Neuron (in vitro differentiated cells): ENCODE measurements around the gene MST1R.
"Not testable (repeated sequence)": the region's sequence is repeated elsewhere in the genome, so short reads cannot be mapped to it uniquely, and the experiment has no call there.

ENCODE experiments used
- H2AFZ ChIP-seq: one replicate; pipeline ENCODE4 v1.6.1; 2013; ENCODE audit warnings: low read depth, mild to moderate bottlenecking, inconsistent platforms, low read length, moderate library complexity
- H3K27me3 ChIP-seq: one replicate; pipeline ENCODE4 v1.6.1; 2013; ENCODE audit warnings: low read length; ENCODE audit not compliant: insufficient read depth
- H3K36me3 ChIP-seq: one replicate; pipeline ENCODE4 v1.6.1; 2013; ENCODE audit warnings: low read length; ENCODE audit not compliant: insufficient read depth
- H3K4me1 ChIP-seq: one replicate; pipeline ENCODE4 v1.6.1; 2013; ENCODE audit warnings: low read length; ENCODE audit not compliant: insufficient read depth
- H3K4me3 ChIP-seq: 2 replicates; pipeline ENCODE4 v1.5.1; 2013; ENCODE audit warnings: mild to moderate bottlenecking, low read length, moderate library complexity
- H3K9me3 ChIP-seq: one replicate; pipeline ENCODE4 v1.6.1; 2013; ENCODE audit warnings: low read length

The MST1R gene

GRCh38 chr3:49903451-49904424 lies at the start of gene MST1R:
MST1R (minus strand) TSS chr3:49903873; CDS start chr3:49903609, 264 bp downstream.
- Histone ChIP-seq H3K4me1 (no peaks in the 10 kb centered on the region), H3K27me3 (no peaks in the 10 kb centered on the region), H3K36me3 (no peaks in the 10 kb centered on the region), H3K9me3 (no peaks in the 10 kb centered on the region), H3K4me3 (no peak within 1 kb of the TSS), H2AFZ (no peak within 1 kb of the TSS)

- H3K9me3 ChIP-seq, result no peaks in the 10 kb centered on the region
- H3K4me3 ChIP-seq, result no peak overlapping the region
- no peaks in the 10 kb centered on the region for H3K27me3 ChIP-seq
- H3K4me1 ChIP-seq, result no peaks in the 10 kb centered on the region
- no peak overlapping the region for H2AFZ ChIP-seq
- H3K36me3 ChIP-seq, result no peaks in the 10 kb centered on the region
These were observed 49.3 kb upstream of the MST1R start for GRCh38 chr3:49952924-49953323.

- peaks cover 11% of the 10 kb centered on the region for H3K36me3 ChIP-seq
- peaks cover 5% of the 10 kb centered on the region for H3K4me1 ChIP-seq
- no peak overlapping the region for H2AFZ ChIP-seq
- no peaks in the 10 kb centered on the region for H3K27me3 ChIP-seq
- H3K9me3 ChIP-seq, result no peaks in the 10 kb centered on the region
- no peak overlapping the region for H3K4me3 ChIP-seq
These were observed 39.0 kb upstream of the MST1R start for GRCh38 chr3:49942651-49943050.

DNA sequence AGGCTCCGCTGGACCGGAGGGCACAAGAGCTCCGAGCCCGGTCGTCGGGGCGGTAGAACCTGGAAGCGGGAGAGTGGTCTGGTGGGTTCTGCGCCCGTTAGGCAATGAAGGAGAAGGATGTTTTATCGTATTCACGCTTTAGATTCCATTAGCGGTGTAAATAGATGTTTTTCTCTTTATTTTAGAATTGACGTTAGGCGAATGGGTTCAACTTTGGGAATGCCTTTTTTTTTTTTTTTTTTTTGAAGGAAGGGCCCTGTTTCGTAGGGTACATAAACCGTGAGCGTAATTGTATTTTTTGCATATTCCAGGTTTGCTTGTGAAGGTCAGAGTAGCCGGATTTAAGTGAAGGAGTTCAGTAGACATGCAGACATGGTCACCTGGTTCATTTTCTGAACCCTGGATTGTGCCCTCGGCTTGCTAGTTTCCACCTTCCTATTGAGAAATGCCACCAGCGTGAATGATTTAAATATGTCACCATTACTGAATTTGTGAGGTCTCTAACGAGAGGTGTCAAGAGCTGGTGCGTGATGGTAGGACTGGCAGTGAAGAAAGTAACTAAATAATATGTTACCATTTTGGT lies 37.1 kb upstream of the MST1R start:
- Histone ChIP-seq H2AFZ (peak overlapping the region; percentile 31), H3K9me3 (no peaks in the 10 kb centered on the region), H3K4me1 (peaks cover 5% of the 10 kb centered on the region), H3K4me3 (peak overlapping the region; percentile 98), H3K36me3 (peaks cover 11% of the 10 kb centered on the region), H3K27me3 (no peaks in the 10 kb centered on the region)

GRCh38 chr3:49939858-49940666 lies 36.4 kb upstream of the MST1R start, which contains the start of gene RBM6:
RBM6 (plus strand) TSS chr3:49940150; CDS start chr3:49962642, 22,492 bp downstream.
- peaks cover 11% of the 10 kb centered on the region for H3K36me3 ChIP-seq
- peak within 1 kb of the TSS; percentile 98 for H3K4me3 ChIP-seq
- H3K27me3 ChIP-seq, result no peaks in the 10 kb centered on the region
- no peaks in the 10 kb centered on the region for H3K9me3 ChIP-seq
- peaks cover 5% of the 10 kb centered on the region for H3K4me1 ChIP-seq
- H2AFZ ChIP-seq, result peak within 1 kb of the TSS; percentile 41

GRCh38 chr3:49937090-49937489 lies 33.4 kb upstream of the MST1R start:
- Histone ChIP-seq H3K4me3 (no peak overlapping the region), H2AFZ (no peak overlapping the region), H3K27me3 (peaks cover 2% of the 10 kb centered on the region), H3K36me3 (no peaks in the 10 kb centered on the region), H3K9me3 (no peaks in the 10 kb centered on the region), H3K4me1 (peaks cover 5% of the 10 kb centered on the region)

DNA sequence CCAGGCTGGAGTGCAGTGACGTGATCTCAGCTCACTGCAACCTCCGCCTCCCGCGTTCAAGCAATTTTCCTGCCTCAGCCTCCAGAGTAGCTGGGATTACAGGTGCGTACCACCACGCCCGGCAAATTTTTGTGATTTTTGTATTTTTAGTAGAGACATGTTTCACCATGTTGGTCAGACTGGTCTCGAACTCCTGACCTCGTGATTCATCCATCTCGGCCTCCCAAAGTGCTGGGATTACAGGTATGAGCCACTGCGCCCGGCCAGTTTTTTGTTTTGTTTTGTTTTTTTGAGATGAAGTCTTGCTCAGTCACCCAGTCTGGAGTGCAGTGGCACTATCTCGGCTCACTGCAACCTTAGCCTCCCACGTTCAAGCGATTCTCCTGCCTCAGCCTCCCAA lies 28.6 kb upstream of the MST1R start:
- not testable (repeated sequence) for H3K9me3 ChIP-seq, H2AFZ ChIP-seq, H3K4me1 ChIP-seq, H3K4me3 ChIP-seq, H3K27me3 ChIP-seq, H3K36me3 ChIP-seq

- no peak overlapping the region for H3K4me3 ChIP-seq
- no peaks in the 10 kb centered on the region for H3K9me3 ChIP-seq
- H2AFZ ChIP-seq, result no peak overlapping the region
- no peaks in the 10 kb centered on the region for H3K36me3 ChIP-seq
- peaks cover 2% of the 10 kb centered on the region for H3K27me3 ChIP-seq
- H3K4me1 ChIP-seq, result peaks cover 6% of the 10 kb centered on the region
These were observed 27.2 kb upstream of the MST1R start for GRCh38 chr3:49930922-49931321.

DNA sequence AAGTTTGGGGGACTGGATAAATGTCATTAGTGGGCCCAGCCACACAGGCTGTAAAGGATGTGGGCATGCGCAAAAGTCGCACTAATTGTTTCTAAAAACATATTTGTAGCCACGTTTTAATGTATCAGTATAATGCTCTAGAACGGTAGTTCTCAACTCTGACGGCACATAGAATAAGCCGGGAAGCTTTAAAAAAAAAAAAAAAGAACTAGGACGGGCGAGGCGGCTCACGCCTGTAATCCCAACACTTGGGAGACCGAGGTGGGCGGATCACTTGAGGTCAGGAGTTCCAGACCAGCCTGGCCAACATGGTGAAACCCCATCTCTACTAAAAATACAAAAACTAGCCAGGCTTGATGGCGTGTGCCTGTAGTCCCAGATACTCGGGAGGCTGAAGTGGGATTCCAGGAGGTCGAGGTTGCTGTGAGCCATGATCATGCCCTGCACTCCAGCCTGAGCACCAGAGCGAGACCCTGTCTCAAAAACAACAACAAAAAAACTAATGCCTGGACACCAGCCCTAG lies 26.6 kb upstream of the MST1R start:
- Histone ChIP-seq H2AFZ (peak overlapping the region; percentile 75), H3K9me3 (no peaks in the 10 kb centered on the region), H3K36me3 (no peaks in the 10 kb centered on the region), H3K27me3 (peaks cover 2% of the 10 kb centered on the region), H3K4me3 (peak overlapping the region; percentile 68), H3K4me1 (peaks cover 6% of the 10 kb centered on the region)

DNA sequence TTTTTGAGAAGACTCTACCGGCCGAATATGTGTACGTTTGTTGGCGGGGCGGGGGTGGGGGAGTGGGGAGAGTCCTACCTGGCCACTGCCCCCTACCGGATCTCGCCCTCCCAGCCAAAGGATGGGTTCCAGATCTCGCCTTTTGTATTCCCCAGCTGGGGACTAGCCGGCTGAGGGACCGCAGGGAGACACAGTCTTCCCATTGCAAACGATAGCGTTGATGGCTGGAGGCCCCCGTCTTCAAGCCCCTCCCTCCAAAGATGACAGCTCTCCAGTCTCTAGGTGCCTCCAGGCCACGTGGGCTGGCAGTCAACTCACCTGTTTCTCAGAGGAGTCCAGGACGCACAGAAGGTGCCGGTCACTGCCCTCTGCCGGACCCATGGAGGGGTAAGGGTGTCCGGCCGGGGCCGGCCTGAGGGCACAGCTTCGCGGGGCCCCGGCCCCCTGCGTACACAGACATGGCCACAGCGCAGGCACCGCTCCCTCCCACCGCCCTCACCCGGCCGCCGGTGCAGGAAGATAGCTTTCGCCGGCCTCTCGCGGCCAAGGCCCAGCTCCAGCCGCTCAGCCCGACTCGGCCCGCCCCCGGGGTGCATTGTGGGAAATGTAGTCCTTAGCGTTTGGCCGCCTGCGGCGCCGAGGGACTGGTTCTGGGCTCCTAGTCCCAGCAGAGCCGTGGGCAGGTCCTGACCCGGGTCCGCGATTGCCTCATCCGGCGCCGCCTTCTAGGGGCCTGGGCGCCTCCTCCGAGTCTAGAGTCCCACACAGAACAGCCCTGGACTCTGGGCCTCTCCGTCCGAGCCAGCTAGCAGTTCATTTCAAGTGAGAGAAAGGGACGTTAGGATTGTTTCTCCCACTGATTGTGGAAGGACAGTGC lies 25.9 kb upstream of the MST1R start, which contains the start of gene MON1A:
Gene MON1A (minus strand): TSS at position 521 of the 877 bp plus-strand sequence. CDS start 16,465 bp downstream, outside the sequence.
- peaks cover 6% of the 10 kb centered on the region for H3K4me1 ChIP-seq
- no peaks in the 10 kb centered on the region for H3K36me3 ChIP-seq
- H3K4me3 ChIP-seq, result peak within 1 kb of the TSS; percentile 68
- no peaks in the 10 kb centered on the region for H3K9me3 ChIP-seq
- peak within 1 kb of the TSS; percentile 75 for H2AFZ ChIP-seq
- no peaks in the 10 kb centered on the region for H3K27me3 ChIP-seq

GRCh38 chr3:49928481-49929017 lies 24.9 kb upstream of the MST1R start:
- peak overlapping the region; percentile 68 for H3K4me3 ChIP-seq

DNA sequence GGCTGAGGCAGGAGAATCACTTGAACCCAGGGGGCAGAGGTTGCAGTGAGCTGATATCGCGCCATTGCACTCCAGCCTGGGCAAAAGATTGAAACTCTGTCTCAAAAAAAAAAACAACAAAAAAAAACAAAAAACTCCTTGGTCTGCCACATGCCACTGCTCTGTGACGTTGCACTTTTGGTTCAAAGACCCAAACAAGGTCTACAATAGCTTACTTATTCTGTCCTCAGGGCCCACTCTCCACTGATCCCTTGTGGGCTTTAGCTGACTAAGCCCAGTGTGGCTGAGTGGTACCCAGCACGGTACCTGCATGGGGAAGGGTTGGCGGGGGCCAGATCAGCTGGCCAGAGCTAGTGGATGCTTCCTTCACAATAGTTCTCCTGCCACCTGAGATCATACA lies 24.1 kb upstream of the MST1R start:
- Histone ChIP-seq H3K36me3 (no peaks in the 10 kb centered on the region), H3K4me3 (no peak overlapping the region), H3K9me3 (no peaks in the 10 kb centered on the region), H2AFZ (no peak overlapping the region), H3K27me3 (no peaks in the 10 kb centered on the region), H3K4me1 (peaks cover 6% of the 10 kb centered on the region)

More at GRCh38 chr3:49928481-49929017, 24.9 kb upstream of the MST1R start:
- H3K4me1 ChIP-seq, result peaks cover 6% of the 10 kb centered on the region
- no peaks in the 10 kb centered on the region for H3K36me3 ChIP-seq
- H3K9me3 ChIP-seq, result no peaks in the 10 kb centered on the region
- H3K27me3 ChIP-seq, result no peaks in the 10 kb centered on the region
- no peak overlapping the region for H2AFZ ChIP-seq
